HCT116 (cell line): ENCODE measurements around the gene UMODL1.

Source experiments
- CTCF ChIP-seq, 3 experiments: fragments of 200-600 bp in 1 of 3; sonication (generic) in 1 of 3; IDR thresholded peaks in 2 of 3; conservative IDR thresholded peaks in 1 of 3; 2 replicates each; pipeline ENCODE4 v1.5.1; 2012 to 2017; ENCODE audit warnings: low read depth in 2 of 3, low read length in 2 of 3, antibody characterized with exemption in 1 of 3, borderline replicate concordance in 1 of 3, control low read depth in 1 of 3, mild to moderate bottlenecking in 1 of 3, mixed read lengths in 1 of 3, mixed run types in 1 of 3, moderate library complexity in 1 of 3; ENCODE audit not compliant: insufficient read depth in 1 of 3
- JUND ChIP-seq: IDR thresholded peaks from 2 replicates; pipeline ENCODE4 v1.6.1; 2012
- POLR2AphosphoS5 ChIP-seq: IDR thresholded peaks from 2 replicates; pipeline ENCODE4 v1.6.1; 2011; ENCODE audit warnings: mild to moderate bottlenecking, low read depth, low read length, moderate library complexity
- TCF7L2 ChIP-seq: IDR thresholded peaks from 2 replicates; pipeline ENCODE4 v1.7.0; 2011; ENCODE audit warnings: borderline replicate concordance, inconsistent platforms; ENCODE audit not compliant: insufficient read depth, insufficient read length; ENCODE audit errors: extremely low read depth

GRCh38 chr21:42079008-42079938, 8.2 kb downstream of the UMODL1 start:
- TF ChIP-seq CTCF (IDR thresholded peaks at IDR 0.05 in 2 of 3, conservative IDR thresholded peaks at IDR 0.05 in 1 of 3; ENCODE audit: borderline replicate concordance in 1 of 3, insufficient read depth in 1 of 3, low read depth in 2 of 3, low read length in 2 of 3) (no peak), JUND (no peak), POLR2AphosphoS5 (no peak), TCF7L2 (no peak)
